K562 (cell line): ENCODE results near the gene TRDMT1. TPM values are rescaled to one million over a fixed set of nuclear protein-coding genes. Genes with fewer than 3 reads are reported as not detected.

ENCODE experiments used
- ASH1L ChIP-seq: fragments of 450-650 bp; IDR thresholded peaks from 2 replicates; pipeline ENCODE4 v1.6.1; 2018; ENCODE audit warnings: borderline replicate concordance, mild to moderate bottlenecking, low read depth; ENCODE audit not compliant: partially characterized antibody
- BACH1 ChIP-seq: fragments of 200-800 bp; sonication (Bioruptor generic); IDR thresholded peaks from 2 replicates; pipeline ENCODE4 v1.6.1; 2016; ENCODE audit warnings: missing genetic modification characterization, missing compliant biosample characterization
- BCLAF1 ChIP-seq, 2 experiments: fragments of 450-650 bp in 1 of 2; IDR thresholded peaks; 2 replicates each; pipeline ENCODE4 v1.6.1; 2011 to 2017; ENCODE audit warnings: low read depth in 2 of 2, antibody characterized with exemption in 1 of 2, borderline replicate concordance in 1 of 2, low read length in 1 of 2, mild to moderate bottlenecking in 1 of 2, mixed read lengths in 1 of 2; ENCODE audit not compliant: control insufficient read depth in 1 of 2
- BDP1 ChIP-seq: IDR thresholded peaks from 3 replicates; pipeline ENCODE4 v1.6.1; 2011; ENCODE audit not compliant: insufficient read length, insufficient read depth
- BRCA1 ChIP-seq, 2 experiments: fragments of 450-650 bp in 1 of 2; sonication (generic) in 1 of 2; formaldehyde crosslinking in 1 of 2; IDR thresholded peaks; 2 replicates each; pipeline versions ENCODE4 v1.5.0 to v1.6.1; 2017 to 2020; ENCODE audit warnings: mild to moderate bottlenecking in 1 of 2, missing genetic modification reagents in 1 of 2
- CCNT2 ChIP-seq: IDR thresholded peaks from 2 replicates; pipeline ENCODE4 v1.6.1; 2011; ENCODE audit warnings: borderline replicate concordance, low read depth, mild to moderate bottlenecking, moderate library complexity, mixed read lengths, low read length; ENCODE audit not compliant: insufficient read length; ENCODE audit errors: extremely low read depth
- GATAD2B ChIP-seq: fragments of 450-650 bp; IDR thresholded peaks from 2 replicates; pipeline ENCODE4 v1.6.1; 2017; ENCODE audit warnings: mild to moderate bottlenecking, borderline replicate concordance
- HDAC1 ChIP-seq, 2 experiments: fragments of 450-650 bp; IDR thresholded peaks; 2 replicates each; pipeline ENCODE4 v1.6.1; 2016 to 2017; ENCODE audit warnings: inconsistent platforms in 1 of 2, mild to moderate bottlenecking in 1 of 2, moderate library complexity in 1 of 2
- HOXB6 ChIP-seq: fragments of 250-450 bp; sonication (Bioruptor Pico); IDR thresholded peaks from 2 replicates; pipeline ENCODE4 v1.5.1; 2022; ENCODE audit warnings: mild to moderate bottlenecking, borderline replicate concordance
- IRF1 ChIP-seq: sonication (generic); formaldehyde crosslinking; IDR thresholded peaks from 2 replicates; pipeline ENCODE4 v1.8.0; 2022; ENCODE audit warnings: missing genetic modification reagents, mild to moderate bottlenecking, borderline replicate concordance
- NRF1 ChIP-seq, 2 experiments: fragments of 450-650 bp; IDR thresholded peaks in 1 of 2; conservative IDR thresholded peaks in 1 of 2; 2 replicates each; pipeline ENCODE4 v1.6.1; 2014; ENCODE audit warnings: mild to moderate bottlenecking in 2 of 2
- PPARD ChIP-seq: fragments of 250-450 bp; sonication (Bioruptor Pico); IDR thresholded peaks from 2 replicates; pipeline ENCODE4 v1.8.0; 2022; ENCODE audit warnings: inconsistent platforms, mild to moderate bottlenecking, moderate library complexity
- RFX5 ChIP-seq: IDR thresholded peaks from 2 replicates; pipeline ENCODE4 v1.6.1; 2011; ENCODE audit warnings: low read depth, mild to moderate bottlenecking, improper control_type of control experiment, low read length
- SAP30 ChIP-seq: fragments of 200-600 bp; sonication (generic); IDR thresholded peaks from 2 replicates; pipeline ENCODE4 v1.6.1; 2012; ENCODE audit warnings: borderline replicate concordance, low read depth, mild to moderate bottlenecking, moderate library complexity, low read length, control low read depth, inconsistent platforms; ENCODE audit not compliant: insufficient read depth, poor library complexity, severe bottlenecking
- TEAD2 ChIP-seq: fragments of 450-650 bp; IDR thresholded peaks from 2 replicates; pipeline ENCODE4 v1.6.1; 2016; ENCODE audit warnings: missing genetic modification characterization, control low read depth, missing compliant biosample characterization
- ZNF57 ChIP-seq: fragments of 450-650 bp; formaldehyde crosslinking; IDR thresholded peaks from 2 replicates; pipeline ENCODE4 v1.4.0; 2020; ENCODE audit warnings: mild to moderate bottlenecking, moderate library complexity
- polyA plus RNA-seq, 8 experiments: library from polyadenylated mRNA; depleted of rRNA in 4 of 8; stranded (reverse) in 5 of 8; unstranded in 3 of 8; fragments of >200 nt; fragmentation: Nextera tagmentation in 2 of 8; fragmentation: Illumina TruSeq in 1 of 8; extraction: Ambion mirVana in 2 of 8; extraction: Trizol in 1 of 8; gene quantifications; 2 replicates each; pipeline versions ENCODE4 v1.2.1 to v1.2.3, GENCODE V29; 2011 to 2014; ENCODE audit warnings: inconsistent platforms in 1 of 8, missing spikeins in 1 of 8
- total RNA-seq, 7 experiments: library from RNA; depleted of rRNA in 6 of 7; stranded (reverse); fragments of >200 nt in 6 of 7; fragmentation: Illumina TruSeq in 2 of 7; extraction: Trizol in 2 of 7; gene quantifications; 2 replicates each; pipeline versions ENCODE4 v1.2.1 to v1.2.3, GENCODE V29; 2011 to 2021; ENCODE audit warnings: low replicate concordance in 1 of 7
- TF ChIP-seq, protein P1 (sequence below): fragments of 450-650 bp; IDR thresholded peaks from one replicate; pipeline ENCODE4 v1.6.1; 2018; ENCODE audit warnings: mild to moderate bottlenecking, moderate library complexity; ENCODE audit not compliant: partially characterized antibody
- TF ChIP-seq, protein P2 (sequence below): fragments of 450-650 bp; IDR thresholded peaks from 2 replicates; pipeline ENCODE4 v1.7.0; 2016; ENCODE audit warnings: borderline replicate concordance

TRDMT1 gene
- total and polyA plus RNA-seq, 9 of the 15 experiments (the other 6 are each of a cell fraction or from before 2014, with no cell fraction given) = 5.4 to 12.6 (median 9.3) TPM

DNA sequence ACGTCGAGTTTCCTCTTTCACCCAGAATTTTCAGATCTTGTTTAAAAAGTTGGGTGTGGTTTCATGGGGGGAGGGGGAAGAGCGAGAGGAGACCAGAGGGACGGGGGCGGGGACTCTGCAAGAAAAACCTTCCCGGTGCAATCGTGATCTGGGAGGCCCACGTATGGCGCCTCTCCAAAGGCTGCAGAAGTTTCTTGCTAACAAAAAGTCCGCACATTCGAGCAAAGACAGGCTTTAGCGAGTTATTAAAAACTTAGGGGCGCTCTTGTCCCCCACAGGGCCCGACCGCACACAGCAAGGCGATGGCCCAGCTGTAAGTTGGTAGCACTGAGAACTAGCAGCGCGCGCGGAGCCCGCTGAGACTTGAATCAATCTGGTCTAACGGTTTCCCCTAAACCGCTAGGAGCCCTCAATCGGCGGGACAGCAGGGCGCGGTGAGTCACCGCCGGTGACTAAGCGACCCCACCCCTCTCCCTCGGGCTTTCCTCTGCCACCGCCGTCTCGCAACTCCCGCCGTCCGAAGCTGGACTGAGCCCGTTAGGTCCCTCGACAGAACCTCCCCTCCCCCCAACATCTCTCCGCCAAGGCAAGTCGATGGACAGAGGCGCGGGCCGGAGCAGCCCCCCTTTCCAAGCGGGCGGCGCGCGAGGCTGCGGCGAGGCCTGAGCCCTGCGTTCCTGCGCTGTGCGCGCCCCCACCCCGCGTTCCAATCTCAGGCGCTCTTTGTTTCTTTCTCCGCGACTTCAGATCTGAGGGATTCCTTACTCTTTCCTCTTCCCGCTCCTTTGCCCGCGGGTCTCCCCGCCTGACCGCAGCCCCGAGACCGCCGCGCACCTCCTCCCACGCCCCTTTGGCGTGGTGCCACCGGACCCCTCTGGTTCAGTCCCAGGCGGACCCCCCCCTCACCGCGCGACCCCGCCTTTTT is 26.9 kb upstream of the TRDMT1 start, which contains the start of gene VIM (continued):
- TF ChIP-seq RFX5 (no peak), CCNT2 (peak; percentile 96), ASH1L (no peak), BACH1 (peak; percentile 37; the same call in 1 of the 2 replicates), GATAD2B (no peak; the same call in 1 of the 2 replicates), ZNF57 (CRISPR knock-in tag) (no peak), HOXB6 (CRISPR knock-in tag) (no peak), SAP30 (no peak), BRCA1 (IDR thresholded peaks at IDR 0.05) (no peak), BRCA1 (CRISPR knock-in tag; IDR thresholded peaks at IDR 0.05) (no peak), IRF1 (CRISPR knock-in tag) (no peak), TEAD2 (tag) (no peak), BDP1 (no peak), PPARD (no peak), HDAC1 (IDR thresholded peaks at IDR 0.05) (peak in 1 of 2 experiments; percentile 82; a peak in 2 of 4 replicates), BCLAF1 (IDR thresholded peaks at IDR 0.05; ENCODE audit: borderline replicate concordance in 1 of 2, control insufficient read depth in 1 of 2, low read depth in 2 of 2, low read length in 1 of 2) (no peak), NRF1 (conservative IDR thresholded peaks at IDR 0.05 in 1 of 2, IDR thresholded peaks at IDR 0.05 in 1 of 2) (peak; percentile 67 to 73)
- TF ChIP-seq, protein P1, sequence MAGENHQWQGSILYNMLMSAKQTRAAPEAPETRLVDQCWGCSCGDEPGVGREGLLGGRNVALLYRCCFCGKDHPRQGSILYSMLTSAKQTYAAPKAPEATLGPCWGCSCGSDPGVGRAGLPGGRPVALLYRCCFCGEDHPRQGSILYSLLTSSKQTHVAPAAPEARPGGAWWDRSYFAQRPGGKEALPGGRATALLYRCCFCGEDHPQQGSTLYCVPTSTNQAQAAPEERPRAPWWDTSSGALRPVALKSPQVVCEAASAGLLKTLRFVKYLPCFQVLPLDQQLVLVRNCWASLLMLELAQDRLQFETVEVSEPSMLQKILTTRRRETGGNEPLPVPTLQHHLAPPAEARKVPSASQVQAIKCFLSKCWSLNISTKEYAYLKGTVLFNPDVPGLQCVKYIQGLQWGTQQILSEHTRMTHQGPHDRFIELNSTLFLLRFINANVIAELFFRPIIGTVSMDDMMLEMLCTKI = no peak
- TF ChIP-seq, protein P2, sequence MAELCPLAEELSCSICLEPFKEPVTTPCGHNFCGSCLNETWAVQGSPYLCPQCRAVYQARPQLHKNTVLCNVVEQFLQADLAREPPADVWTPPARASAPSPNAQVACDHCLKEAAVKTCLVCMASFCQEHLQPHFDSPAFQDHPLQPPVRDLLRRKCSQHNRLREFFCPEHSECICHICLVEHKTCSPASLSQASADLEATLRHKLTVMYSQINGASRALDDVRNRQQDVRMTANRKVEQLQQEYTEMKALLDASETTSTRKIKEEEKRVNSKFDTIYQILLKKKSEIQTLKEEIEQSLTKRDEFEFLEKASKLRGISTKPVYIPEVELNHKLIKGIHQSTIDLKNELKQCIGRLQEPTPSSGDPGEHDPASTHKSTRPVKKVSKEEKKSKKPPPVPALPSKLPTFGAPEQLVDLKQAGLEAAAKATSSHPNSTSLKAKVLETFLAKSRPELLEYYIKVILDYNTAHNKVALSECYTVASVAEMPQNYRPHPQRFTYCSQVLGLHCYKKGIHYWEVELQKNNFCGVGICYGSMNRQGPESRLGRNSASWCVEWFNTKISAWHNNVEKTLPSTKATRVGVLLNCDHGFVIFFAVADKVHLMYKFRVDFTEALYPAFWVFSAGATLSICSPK = no peak
